GM23338 (cell line): Measurements from ENCODE around the gene DNAJC12. TPM values are rescaled to one million over a fixed set of nuclear protein-coding genes. Genes with fewer than 3 reads are reported as not detected.

ENCODE experiments used
- ATAC-seq: fragments of 200-7000 bp; cut with Tn5 transposase; 3 replicates; pipeline ENCODE4 v1.9.1; 2020
- DNase-seq: peaks from one replicate; pipeline ENCODE4 v3.0.0-alpha.2; 2015; ENCODE audit warnings: low spot score
- H2AFZ ChIP-seq: fragments of 200-600 bp; sonication (generic); 2 replicates; pipeline ENCODE4 v1.8.0; 2016; ENCODE audit warnings: antibody characterized with exemption, mild to moderate bottlenecking, moderate library complexity
- H3F3A ChIP-seq: fragments of 200-600 bp; sonication (generic); replicated peaks from 2 replicates; pipeline ENCODE4 v1.8.0; 2017; ENCODE audit warnings: antibody characterized with exemption, mixed run types, low read depth
- H3K27ac ChIP-seq: fragments of 200-600 bp; sonication (generic); 2 replicates; pipeline ENCODE4 v1.6.1; 2016; ENCODE audit warnings: low read depth
- H3K27me3 ChIP-seq: fragments of 200-600 bp; sonication (generic); 2 replicates; pipeline ENCODE4 v1.8.0; 2016; ENCODE audit warnings: mild to moderate bottlenecking, mixed run types, moderate library complexity; ENCODE audit not compliant: insufficient read depth
- H3K36me3 ChIP-seq: fragments of 200-600 bp; sonication (generic); 2 replicates; pipeline ENCODE4 v1.8.0; 2016; ENCODE audit warnings: mild to moderate bottlenecking; ENCODE audit not compliant: insufficient read depth
- H3K4me1 ChIP-seq: fragments of 200-600 bp; sonication (generic); 2 replicates; pipeline ENCODE4 v1.8.0; 2016; ENCODE audit warnings: mild to moderate bottlenecking, moderate library complexity; ENCODE audit not compliant: insufficient read depth
- H3K4me2 ChIP-seq: fragments of 200-600 bp; sonication (generic); 2 replicates; pipeline ENCODE4 v1.7.1; 2017; ENCODE audit warnings: mixed run types
- H3K4me3 ChIP-seq: fragments of 200-600 bp; sonication (generic); 2 replicates; pipeline ENCODE4 v1.6.1; 2016; ENCODE audit warnings: mixed run types
- H3K79me2 ChIP-seq: fragments of 200-600 bp; sonication (generic); replicated peaks from 2 replicates; pipeline ENCODE4 v1.8.0; 2017; ENCODE audit warnings: mild to moderate bottlenecking; ENCODE audit not compliant: insufficient read depth
- H3K9me2 ChIP-seq: fragments of 200-600 bp; sonication (generic); 2 replicates; pipeline ENCODE4 v1.8.0; 2017; ENCODE audit not compliant: insufficient read depth
- H4K20me1 ChIP-seq: fragments of 200-600 bp; sonication (generic); replicated peaks from 2 replicates; pipeline ENCODE4 v1.8.0; 2017; ENCODE audit warnings: mild to moderate bottlenecking; ENCODE audit not compliant: insufficient read depth
- H3K27ac Mint-ChIP-seq: 2 replicates; pipeline ENCODE4 v1.8.0; 2020; ENCODE audit warnings: inconsistent platforms, mild to moderate bottlenecking, moderate library complexity, mixed read lengths
- H3K27me3 Mint-ChIP-seq: 3 replicates; pipeline ENCODE4 v1.8.0; 2022; ENCODE audit warnings: low read depth, mild to moderate bottlenecking, moderate library complexity, mixed read lengths, inconsistent platforms; ENCODE audit not compliant: insufficient read depth, poor library complexity
- H3K36me3 Mint-ChIP-seq: 3 replicates; pipeline ENCODE4 v1.8.0; 2021; ENCODE audit warnings: low read depth, mild to moderate bottlenecking, inconsistent platforms, moderate library complexity, mixed read lengths
- H3K4me1 Mint-ChIP-seq: 3 replicates; pipeline ENCODE4 v1.8.0; 2020; ENCODE audit warnings: mild to moderate bottlenecking, inconsistent platforms, mixed read lengths
- H3K4me3 Mint-ChIP-seq: 3 replicates; pipeline ENCODE4 v1.8.0; 2021; ENCODE audit warnings: moderate library complexity, mild to moderate bottlenecking, inconsistent platforms, mixed read lengths
- H3K9me3 Mint-ChIP-seq: 3 replicates; pipeline ENCODE4 v1.8.0; 2020; ENCODE audit warnings: moderate library complexity, mild to moderate bottlenecking, inconsistent platforms, mixed read lengths
- ETS1 ChIP-seq: IDR thresholded peaks from 2 replicates; pipeline ENCODE4 v1.6.1; 2016; ENCODE audit warnings: antibody characterized with exemption
- EZH2 ChIP-seq: fragments of 200-600 bp; sonication (generic); IDR thresholded peaks from one replicate; pipeline ENCODE4 v1.8.0; 2017; ENCODE audit warnings: antibody characterized with exemption, mild to moderate bottlenecking, low read depth; ENCODE audit not compliant: unreplicated experiment
- EZH2phosphoT487 ChIP-seq: fragments of 200-600 bp; sonication (generic); IDR thresholded peaks from one replicate; pipeline ENCODE4 v1.8.1; 2018; ENCODE audit warnings: antibody characterized with exemption; ENCODE audit not compliant: unreplicated experiment
- JUNB ChIP-seq: IDR thresholded peaks from one replicate; pipeline ENCODE4 v1.6.1; 2016; ENCODE audit warnings: antibody characterized with exemption; ENCODE audit not compliant: unreplicated experiment
- POLR2AphosphoS5 ChIP-seq: IDR thresholded peaks from 2 replicates; pipeline ENCODE4 v1.6.1; 2016; ENCODE audit warnings: antibody characterized with exemption, low read depth
- STAT1 ChIP-seq: IDR thresholded peaks from one replicate; pipeline ENCODE4 v1.6.1; 2016; ENCODE audit warnings: antibody characterized with exemption; ENCODE audit not compliant: unreplicated experiment
- ZNF462 ChIP-seq: fragments of 250-450 bp; sonication (Bioruptor Pico); IDR thresholded peaks from 2 replicates; pipeline ENCODE4 v1.5.0; 2020; ENCODE audit warnings: mild to moderate bottlenecking, moderate library complexity
- polyA plus RNA-seq: library from polyadenylated mRNA; unstranded; fragments of >200 nt; fragmentation: Nextera tagmentation; extraction: Ambion mirVana; gene quantifications from 2 replicates; pipeline ENCODE4 v1.2.1, GENCODE V29; 2016
- total RNA-seq: library from RNA; depleted of rRNA; stranded (reverse); fragments of >200 nt; shearing (Covaris generic); gene quantifications from 2 replicates; pipeline ENCODE4 v1.2.3, GENCODE V29; 2014

DNAJC12 gene
- total and polyA plus RNA-seq, 2 experiments from 2014 or later, result 2.2 to 4.5 TPM

GRCh38 chr10:67767244-67767643 lies 70.7 kb downstream of the DNAJC12 start (continued):
- TF ChIP-seq ZNF462 (no peak), JUNB (no peak), POLR2AphosphoS5 (no peak), STAT1 (no peak)

- Histone ChIP-seq H3K36me3 (no peaks in the 10 kb centered on the region), H3K4me2 (peak overlapping the region; percentile 80), H4K20me1 (no peaks in the 10 kb centered on the region), H3K4me3 (peak overlapping the region; percentile 70), H3K4me1 (no peaks in the 10 kb centered on the region), H3K27me3 (0 out of 2 replicates have a peak, but pooled peaks cover 4% of the 10 kb centered on the region), H3K27ac (peak overlapping the region; percentile 87), H3F3A (peaks cover 3% of the 10 kb centered on the region; the same call in 1 of the 2 replicates), H2AFZ (peak overlapping the region; percentile 96), H3K79me2 (no peaks in the 10 kb centered on the region), H3K9me2 (no peaks in the 10 kb centered on the region; the same call in 1 of the 2 replicates)
- Mint-ChIP-seq H3K27ac (peak overlapping the region; percentile 96), H3K9me3 (peaks cover 6% of the 10 kb centered on the region; the same call in 2 of the 3 replicates), H3K4me3 (peak overlapping the region; percentile 94), H3K27me3 (peaks cover 20% of the 10 kb centered on the region), H3K4me1 (no peaks in the 10 kb centered on the region), H3K36me3 (peaks cover 4% of the 10 kb centered on the region)
- DNase-seq (peak; percentile 98), ATAC-seq (peak; percentile 85)
- TF ChIP-seq JUNB (no peak), ETS1 (peak; percentile 44; the same call in 1 of the 2 replicates), EZH2phosphoT487 (no peak), STAT1 (no peak), ZNF462 (no peak), EZH2 (no peak)
Observed at GRCh38 chr10:67764012-67764822, 73.8 kb downstream of the DNAJC12 start.
